Jurkat, Clone E6-1 (cell line): ENCODE data around the gene MIEN1. TPM values are rescaled to one million over a fixed set of nuclear protein-coding genes. Genes with fewer than 3 reads are reported as not detected.
A peak's percentile ranks its signal among the peaks of the same experiment; 100 is the strongest.
"Not testable (repeated sequence)": the region's sequence is repeated elsewhere in the genome, so short reads cannot be mapped to it uniquely, and the experiment has no call there.

ENCODE experiments used
- DNase-seq: peaks from one replicate; pipeline ENCODE4 v3.0.0-alpha.2; 2011; ENCODE audit warnings: low read depth, low spot score
- H3K4me3 ChIP-seq: 2 replicates; pipeline ENCODE4 v1.5.1; 2011; ENCODE audit warnings: mild to moderate bottlenecking, low read length, control low read depth, moderate library complexity
- polyA plus RNA-seq: library from polyadenylated mRNA; unstranded; fragments of >200 nt; gene quantifications from one replicate; pipeline ENCODE4 v1.2.1, GENCODE V29; 2012; ENCODE audit warnings: missing spikeins; ENCODE audit not compliant: insufficient read length, insufficient read depth

Gene MIEN1
- 93.5 TPM for polyA plus RNA-seq

- peak; percentile 56 for DNase-seq
- peak within 1 kb of the TSS; percentile 72 for H3K4me3 ChIP-seq
Observed at GRCh38 chr17:39730095-39730921, at the start of gene MIEN1. Gene MIEN1 (minus strand): TSS chr17:39730532. CDS start chr17:39730495, 37 bp downstream.

GRCh38 chr17:39777534-39778365 lies 47.4 kb upstream of the MIEN1 start:
- DNase-seq = no peak
- H3K4me3 ChIP-seq = no peak overlapping the region

GRCh38 chr17:39776252-39776651 lies 45.9 kb upstream of the MIEN1 start:
- DNase-seq = no peak
- H3K4me3 ChIP-seq = no peak overlapping the region

GRCh38 chr17:39775031-39775430 lies 44.7 kb upstream of the MIEN1 start:
- H3K4me3 ChIP-seq = no peak overlapping the region
- no peak for DNase-seq

GRCh38 chr17:39774047-39774446 lies 43.7 kb upstream of the MIEN1 start:
- no peak for DNase-seq
- no peak overlapping the region for H3K4me3 ChIP-seq

- H3K4me3 ChIP-seq = no peak overlapping the region
- DNase-seq = no peak
Observed at GRCh38 chr17:39772987-39773934, 42.9 kb upstream of the MIEN1 start.

- no peak overlapping the region for H3K4me3 ChIP-seq
- no peak for DNase-seq
Observed at GRCh38 chr17:39772415-39772814, 42.1 kb upstream of the MIEN1 start.

- no peak overlapping the region for H3K4me3 ChIP-seq
- peak; percentile 86 for DNase-seq
Observed at GRCh38 chr17:39769974-39770587, 39.7 kb upstream of the MIEN1 start.

GRCh38 chr17:39767147-39767546 lies 36.8 kb upstream of the MIEN1 start:
- H3K4me3 ChIP-seq = no peak overlapping the region
- DNase-seq = no peak

GRCh38 chr17:39765766-39766165 lies 35.4 kb upstream of the MIEN1 start:
- DNase-seq = no peak
- H3K4me3 ChIP-seq = no peak overlapping the region

- DNase-seq = no peak
- no peak overlapping the region for H3K4me3 ChIP-seq
Observed at GRCh38 chr17:39765175-39765574, 34.8 kb upstream of the MIEN1 start.

GRCh38 chr17:39764171-39764570 lies 33.8 kb upstream of the MIEN1 start:
- DNase-seq, H3K4me3 ChIP-seq: not testable (repeated sequence)

GRCh38 chr17:39763051-39763820 lies 32.9 kb upstream of the MIEN1 start:
- no peak overlapping the region for H3K4me3 ChIP-seq
- no peak for DNase-seq

GRCh38 chr17:39761861-39762496 lies 31.6 kb upstream of the MIEN1 start:
- H3K4me3 ChIP-seq = no peak overlapping the region
- DNase-seq = no peak

- no peak for DNase-seq
- no peak overlapping the region for H3K4me3 ChIP-seq
Observed at GRCh38 chr17:39759204-39759603, 28.9 kb upstream of the MIEN1 start.

- peak; percentile 48 for DNase-seq
Observed at GRCh38 chr17:39757931-39758873, 27.9 kb upstream of the MIEN1 start.

More at GRCh38 chr17:39757931-39758873, 27.9 kb upstream of the MIEN1 start:
- no peak overlapping the region for H3K4me3 ChIP-seq
